ENCODE measurements around the gene AAK1.
"Not testable (repeated sequence)": the region's sequence is repeated elsewhere in the genome, so short reads cannot be mapped to it uniquely, and the experiment has no call there.

Gene AAK1

GRCh38 chr2:69674316-69674670 is 30.8 kb upstream of the AAK1 start:
- no peak overlapping the region for H3K4me3 ChIP-seq (ENCODE audit: low read depth, low read length)
- TF ChIP-seq CTCF (IDR thresholded peaks at IDR 0.05; ENCODE audit: borderline replicate concordance, insufficient read depth, low read depth, low read length): no peak

- H3K4me3 ChIP-seq (ENCODE audit: low read depth, low read length): not testable (repeated sequence)
Measured at GRCh38 chr2:69673098-69673497, 29.6 kb upstream of the AAK1 start.

- H3K4me3 ChIP-seq (ENCODE audit: low read depth, low read length): no peak overlapping the region
- TF ChIP-seq CTCF (IDR thresholded peaks at IDR 0.05; ENCODE audit: borderline replicate concordance, insufficient read depth, low read depth, low read length): no peak
Measured at GRCh38 chr2:69669666-69670065, 26.1 kb upstream of the AAK1 start.

- no peak for TF ChIP-seq CTCF (IDR thresholded peaks at IDR 0.05; ENCODE audit: borderline replicate concordance, insufficient read depth, low read depth, low read length)
- no peak overlapping the region for H3K4me3 ChIP-seq (ENCODE audit: low read depth, low read length)
Measured at GRCh38 chr2:69668598-69668997, 25.1 kb upstream of the AAK1 start.

GRCh38 chr2:69667805-69668382 is 24.4 kb upstream of the AAK1 start:
- no peak overlapping the region for H3K4me3 ChIP-seq (ENCODE audit: low read depth, low read length)
- no peak for TF ChIP-seq CTCF (IDR thresholded peaks at IDR 0.05; ENCODE audit: borderline replicate concordance, insufficient read depth, low read depth, low read length)

GRCh38 chr2:69665152-69665551 is 21.6 kb upstream of the AAK1 start:
- H3K4me3 ChIP-seq (ENCODE audit: low read depth, low read length): no peak overlapping the region
- no peak for TF ChIP-seq CTCF (IDR thresholded peaks at IDR 0.05; ENCODE audit: borderline replicate concordance, insufficient read depth, low read depth, low read length)

- no peak for TF ChIP-seq CTCF (IDR thresholded peaks at IDR 0.05; ENCODE audit: borderline replicate concordance, insufficient read depth, low read depth, low read length)
- H3K4me3 ChIP-seq (ENCODE audit: low read depth, low read length): no peak overlapping the region
Measured at GRCh38 chr2:69663860-69664259, 20.3 kb upstream of the AAK1 start.

- H3K4me3 ChIP-seq (ENCODE audit: low read depth, low read length): not testable (repeated sequence)
Measured at GRCh38 chr2:69662547-69662946, 19.0 kb upstream of the AAK1 start.

All from GM12875 (cell line).